Measurements from ENCODE around the gene TBC1D22A. TPM values are rescaled to one million over a fixed set of nuclear protein-coding genes. Genes with fewer than 3 reads are reported as not detected.
A peak's percentile ranks its signal among the peaks of the same experiment; 100 is the strongest.

Gene TBC1D22A
- total RNA-seq, 8 experiments from 2014 or later, result 6.6 to 31.4 (median 12.3) TPM

- ATAC-seq (replicated peaks in 6 of 8), result no peak
- in situ Hi-C loops (cut with MboI; ENCODE audit: low pct_unique_long_range_greater_than_20kb in 2 of 9, low sequenced_read_pairs in 9 of 9, unreplicated experiment in 9 of 9), result no loop called here
- Histone ChIP-seq H3K4me1 (replicated peaks in 1 of 2) (peaks cover 0 to 8% of the 10 kb centered on the region in 2 donors), H3K4me3 (no peak overlapping the region), H3K27ac (no peak overlapping the region)
- WGBS, 10 experiments, result 14 to 90% (median 57%) methylated on average over 1 to 6 of the region's 6 CpGs; no CpG with 5 or more reads in 2 of the 10 experiments
Measured at GRCh38 chr22:46833228-46833627, 70.8 kb downstream of the TBC1D22A start.

GRCh38 chr22:46834021-46834737 lies 71.7 kb downstream of the TBC1D22A start:
- H3K27ac ChIP-seq, result no peak overlapping the region
- no peak overlapping the region for H3K4me3 ChIP-seq
- ATAC-seq (replicated peaks in 6 of 8), result no peak
- in situ Hi-C loops (cut with MboI; ENCODE audit: low pct_unique_long_range_greater_than_20kb in 2 of 9, low sequenced_read_pairs in 9 of 9, unreplicated experiment in 9 of 9), result no loop called here
- WGBS, 10 experiments, result 86 to 100% (median 94%) methylated on average over 1 of the region's 1 CpG; no CpG with 5 or more reads in 1 of the 10 experiments
- H3K4me1 ChIP-seq (replicated peaks in 1 of 2), result peaks cover 0 to 5% of the 10 kb centered on the region in 2 donors

- ATAC-seq (replicated peaks in 6 of 8), result no peak
- WGBS, 10 experiments, result 86 to 100% (median 100%) methylated on average over 1 to 2 of the region's 2 CpGs
- in situ Hi-C loops (cut with MboI; ENCODE audit: low pct_unique_long_range_greater_than_20kb in 2 of 9, low sequenced_read_pairs in 9 of 9, unreplicated experiment in 9 of 9), result no loop called here
- Histone ChIP-seq H3K27ac (no peak overlapping the region), H3K4me1 (replicated peaks in 1 of 2) (no peaks in the 10 kb centered on the region), H3K4me3 (no peak overlapping the region)
Measured at GRCh38 chr22:46835288-46835687, 72.8 kb downstream of the TBC1D22A start.

GRCh38 chr22:46835693-46836092 lies 73.2 kb downstream of the TBC1D22A start:
- ATAC-seq (replicated peaks in 6 of 8), result no peak
- no peaks in the 10 kb centered on the region for H3K4me1 ChIP-seq (replicated peaks in 1 of 2)
- in situ Hi-C loops (cut with MboI; ENCODE audit: low pct_unique_long_range_greater_than_20kb in 2 of 9, low sequenced_read_pairs in 9 of 9, unreplicated experiment in 9 of 9), result no loop called here
- no peak overlapping the region for H3K4me3 ChIP-seq
- 86 to 100% (median 100%) methylated on average over 1 to 2 of the region's 2 CpGs for WGBS, 10 experiments
- no peak overlapping the region for H3K27ac ChIP-seq

GRCh38 chr22:46841522-46841921 lies 79.1 kb downstream of the TBC1D22A start:
- 71 to 100% (median 95%) methylated on average over 1 to 3 of the region's 3 CpGs; no CpG with 5 or more reads in 2 of the 10 experiments for WGBS, 10 experiments
- ATAC-seq (replicated peaks in 6 of 8), result no peak
- in situ Hi-C loops (cut with MboI; ENCODE audit: low pct_unique_long_range_greater_than_20kb in 2 of 9, low sequenced_read_pairs in 9 of 9, unreplicated experiment in 9 of 9), result no loop called here
- Histone ChIP-seq H3K27ac (no peak overlapping the region), H3K4me3 (no peak overlapping the region), H3K4me1 (replicated peaks in 1 of 2) (peaks cover 9% of the 10 kb centered on the region in 2 donors)

- no peak for ATAC-seq (replicated peaks in 6 of 8)
- H3K4me1 ChIP-seq (replicated peaks in 1 of 2), result peaks cover 9 to 11% of the 10 kb centered on the region in 2 donors
- in situ Hi-C loops (cut with MboI; ENCODE audit: low pct_unique_long_range_greater_than_20kb in 2 of 9, low sequenced_read_pairs in 9 of 9, unreplicated experiment in 9 of 9), result no loop called here
- H3K27ac ChIP-seq, result no peak overlapping the region
- H3K4me3 ChIP-seq, result no peak overlapping the region
- WGBS, 10 experiments, result 65 to 100% (median 91%) methylated on average over 1 to 11 of the region's 11 CpGs; no CpG with 5 or more reads in 3 of the 10 experiments
Measured at GRCh38 chr22:46842606-46843005, 80.2 kb downstream of the TBC1D22A start.

GRCh38 chr22:46843821-46844255 lies 81.4 kb downstream of the TBC1D22A start:
- Histone ChIP-seq H3K4me1 (replicated peaks in 1 of 2) (peaks cover 10 to 12% of the 10 kb centered on the region in 2 donors), H3K27ac (no peak overlapping the region), H3K4me3 (no peak overlapping the region)
- in situ Hi-C loops (cut with MboI; ENCODE audit: low pct_unique_long_range_greater_than_20kb in 2 of 9, low sequenced_read_pairs in 9 of 9, unreplicated experiment in 9 of 9), result no loop called here
- WGBS, 10 experiments, result 0 to 100% (median 71%) methylated on average over 1 to 8 of the region's 10 CpGs; no CpG with 5 or more reads in 5 of the 10 experiments
- peak in 3 of 8 experiments; percentile 51 to 78 (median 75) for ATAC-seq (replicated peaks in 6 of 8)

- in situ Hi-C loops (cut with MboI; ENCODE audit: low pct_unique_long_range_greater_than_20kb in 2 of 9, low sequenced_read_pairs in 9 of 9, unreplicated experiment in 9 of 9), result no loop called here
- WGBS, 10 experiments, result 50 to 100% (median 90%) methylated on average over 2 to 8 of the region's 11 CpGs; no CpG with 5 or more reads in 3 of the 10 experiments
- no peak overlapping the region for H3K4me3 ChIP-seq
- no peak overlapping the region for H3K27ac ChIP-seq
- ATAC-seq (replicated peaks in 6 of 8), result no peak
- H3K4me1 ChIP-seq (replicated peaks in 1 of 2), result peaks cover 16 to 17% of the 10 kb centered on the region in 2 donors
Measured at GRCh38 chr22:46844606-46845210, 82.3 kb downstream of the TBC1D22A start.

GRCh38 chr22:46845296-46846149 lies 83.1 kb downstream of the TBC1D22A start:
- no peak overlapping the region for H3K27ac ChIP-seq
- 2 to 85% (median 80%) methylated on average over 3 to 17 of the region's 17 CpGs for WGBS, 10 experiments
- peak in 7 of 8 experiments; percentile 9 to 78 (median 66) for ATAC-seq (replicated peaks in 6 of 8)
- no peak overlapping the region for H3K4me3 ChIP-seq
- in situ Hi-C loops (cut with MboI; ENCODE audit: low pct_unique_long_range_greater_than_20kb in 2 of 9, low sequenced_read_pairs in 9 of 9, unreplicated experiment in 9 of 9), result no loop called here
- H3K4me1 ChIP-seq (replicated peaks in 1 of 2), result peaks cover 16 to 17% of the 10 kb centered on the region in 2 donors

- Histone ChIP-seq H3K27ac (no peak overlapping the region), H3K4me3 (no peak overlapping the region), H3K4me1 (replicated peaks in 1 of 2) (peaks cover 16 to 17% of the 10 kb centered on the region in 2 donors)
- peak in 7 of 8 experiments; percentile 24 to 83 (median 29) for ATAC-seq (replicated peaks in 6 of 8)
- in situ Hi-C loops (cut with MboI; ENCODE audit: low pct_unique_long_range_greater_than_20kb in 2 of 9, low sequenced_read_pairs in 9 of 9, unreplicated experiment in 9 of 9), result no loop called here
- 50 to 100% (median 94%) methylated on average over 2 to 15 of the region's 17 CpGs; no CpG with 5 or more reads in 3 of the 10 experiments for WGBS, 10 experiments
Measured at GRCh38 chr22:46846150-46846831, 83.8 kb downstream of the TBC1D22A start.

GRCh38 chr22:46846832-46847355 lies 84.4 kb downstream of the TBC1D22A start:
- Histone ChIP-seq H3K4me1 (replicated peaks in 1 of 2) (peaks cover 16 to 17% of the 10 kb centered on the region in 2 donors), H3K27ac (no peak overlapping the region), H3K4me3 (no peak overlapping the region)
- in situ Hi-C loops (cut with MboI; ENCODE audit: low pct_unique_long_range_greater_than_20kb in 2 of 9, low sequenced_read_pairs in 9 of 9, unreplicated experiment in 9 of 9), result no loop called here
- 83 to 100% (median 97%) methylated on average over 1 to 10 of the region's 12 CpGs; no CpG with 5 or more reads in 4 of the 10 experiments for WGBS, 10 experiments
- ATAC-seq (replicated peaks in 6 of 8), result no peak

- WGBS, 10 experiments, result 90 to 100% (median 95%) methylated on average over 2 to 11 of the region's 11 CpGs; no CpG with 5 or more reads in 1 of the 10 experiments
- no peak for ATAC-seq (replicated peaks in 6 of 8)
- Histone ChIP-seq H3K4me3 (no peak overlapping the region), H3K27ac (no peak overlapping the region), H3K4me1 (replicated peaks in 1 of 2) (peaks cover 16 to 17% of the 10 kb centered on the region in 2 donors)
- in situ Hi-C loops (cut with MboI; ENCODE audit: low pct_unique_long_range_greater_than_20kb in 2 of 9, low sequenced_read_pairs in 9 of 9, unreplicated experiment in 9 of 9), result no loop called here
Measured at GRCh38 chr22:46848197-46848596, 85.7 kb downstream of the TBC1D22A start.

Measured in motor neuron (in vitro differentiated cells).